Muscle of arm (tissue), 12 donors: ENCODE measurements around the gene COPB2. TPM values are rescaled to one million over a fixed set of nuclear protein-coding genes. Genes with fewer than 3 reads are reported as not detected.
"Not testable (repeated sequence)": the region's sequence is repeated elsewhere in the genome, so short reads cannot be mapped to it uniquely, and the experiment has no call there.

ENCODE experiments used
- DNase-seq: peaks from one replicate; pipeline ENCODE4 v3.0.0-alpha.2; 2013
- polyA plus RNA-seq, 12 donors: library from polyadenylated mRNA; unstranded; fragments of 120-200 nt; gene quantifications; one replicate each; pipeline ENCODE4 v1.2.1, GENCODE V29; 2013; ENCODE audit not compliant: insufficient read length in 12 of 12

Gene COPB2
- polyA plus RNA-seq, 12 donors, result 53.0 to 145 (median 109) TPM; not detected in 1

- DNase-seq, result no peak
Measured at GRCh38 chr3:139388077-139388476, 1.4 kb downstream of the COPB2 start.

- not testable (repeated sequence) for DNase-seq
Measured at GRCh38 chr3:139382291-139382690, 7.2 kb downstream of the COPB2 start.

DNA sequence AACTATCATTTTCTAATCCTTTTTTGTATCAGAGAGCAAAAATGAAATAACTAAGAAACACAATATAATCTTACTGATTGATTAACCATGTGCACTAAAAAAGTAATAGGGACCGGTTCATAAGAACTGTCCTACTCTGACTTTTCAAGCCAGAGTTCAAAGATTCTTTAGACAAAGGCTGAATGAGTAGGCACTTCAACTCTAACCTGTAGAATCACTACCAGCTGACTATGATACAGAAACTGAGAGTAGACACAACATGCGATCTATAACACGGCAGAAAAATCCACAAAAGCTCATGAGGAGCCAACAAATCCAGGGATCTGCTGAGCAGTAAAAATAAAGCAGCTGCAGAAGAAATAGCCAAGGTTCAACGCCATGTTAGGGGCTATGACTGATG lies 8.9 kb downstream of the COPB2 start:
- no peak for DNase-seq

DNA sequence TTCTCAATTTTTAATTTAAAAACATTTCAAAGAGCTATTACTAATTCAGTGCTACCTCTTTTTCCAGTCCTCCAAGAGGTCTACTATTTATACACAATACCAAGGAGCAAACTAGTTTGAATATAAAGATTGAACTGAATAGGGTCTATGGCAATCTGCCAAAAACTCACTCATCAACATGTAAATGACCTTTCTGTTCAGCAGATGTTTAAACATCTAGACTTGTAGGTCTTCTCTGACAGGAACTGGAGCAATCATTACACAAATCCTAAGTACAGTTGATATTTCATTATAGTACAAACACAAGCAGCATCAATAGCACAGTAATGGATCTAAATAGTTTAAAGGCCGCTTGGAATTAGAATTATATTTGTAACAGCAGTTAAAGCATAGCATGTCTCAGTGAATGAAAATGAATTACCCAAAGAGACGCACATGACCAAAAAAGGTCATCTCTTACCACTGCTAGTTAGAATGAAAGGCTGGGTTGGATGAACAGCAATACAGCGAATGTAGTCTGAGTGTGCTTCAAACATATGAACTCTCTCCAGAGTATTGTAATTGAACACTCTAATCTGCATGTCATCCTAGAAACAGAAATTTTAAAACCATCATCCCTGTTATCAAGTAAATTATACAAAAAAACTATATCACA lies 10.7 kb downstream of the COPB2 start:
- DNase-seq, result no peak

DNA sequence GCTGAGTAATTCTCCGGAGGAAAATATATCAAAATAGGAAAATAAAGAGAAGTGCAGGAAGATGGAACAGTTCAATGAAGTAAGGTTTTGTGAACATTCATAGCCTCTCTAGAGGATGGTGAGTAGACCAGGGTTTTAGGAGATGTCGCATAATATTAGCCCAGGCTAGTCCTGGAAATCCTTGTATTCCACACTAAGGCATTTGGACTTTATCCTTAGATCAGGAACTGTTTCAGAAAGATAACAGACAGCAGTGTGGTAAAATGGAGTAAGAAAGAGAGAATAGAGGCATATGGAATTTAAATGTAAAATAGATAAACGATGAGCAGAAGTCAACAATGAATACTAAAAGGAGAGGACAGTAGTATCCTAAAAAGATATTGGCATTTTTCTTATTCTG lies 12.1 kb downstream of the COPB2 start:
- no peak for DNase-seq

- no peak for DNase-seq
Measured at GRCh38 chr3:139374099-139374498, 15.3 kb downstream of the COPB2 start.

GRCh38 chr3:139364549-139364948 lies 24.9 kb downstream of the COPB2 start:
- DNase-seq, result no peak

- DNase-seq, result no peak
Measured at GRCh38 chr3:139361276-139361675, 28.2 kb downstream of the COPB2 start.

GRCh38 chr3:139358841-139359562 lies 30.4 kb downstream of the COPB2 start:
- DNase-seq, result no peak

DNA sequence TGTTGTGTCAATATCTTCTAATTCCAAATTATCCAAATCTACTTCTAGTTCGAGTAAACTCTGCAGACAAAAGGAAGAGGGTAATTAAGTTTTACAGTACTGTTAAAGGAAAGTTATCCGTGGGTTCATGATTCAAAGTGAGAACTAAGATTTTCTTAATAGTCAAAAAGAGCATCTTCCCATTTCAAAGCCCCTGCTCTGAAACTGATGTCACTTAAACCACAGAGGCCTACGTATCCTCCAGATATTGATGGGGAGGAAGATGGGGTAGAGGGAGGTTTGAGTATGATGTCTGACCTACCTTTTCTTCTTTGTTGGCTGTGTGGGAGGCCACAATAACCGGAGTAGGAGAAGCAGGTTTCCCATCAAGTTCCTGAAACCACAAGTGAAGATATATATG lies 31.5 kb downstream of the COPB2 start:
- DNase-seq, result no peak

DNA sequence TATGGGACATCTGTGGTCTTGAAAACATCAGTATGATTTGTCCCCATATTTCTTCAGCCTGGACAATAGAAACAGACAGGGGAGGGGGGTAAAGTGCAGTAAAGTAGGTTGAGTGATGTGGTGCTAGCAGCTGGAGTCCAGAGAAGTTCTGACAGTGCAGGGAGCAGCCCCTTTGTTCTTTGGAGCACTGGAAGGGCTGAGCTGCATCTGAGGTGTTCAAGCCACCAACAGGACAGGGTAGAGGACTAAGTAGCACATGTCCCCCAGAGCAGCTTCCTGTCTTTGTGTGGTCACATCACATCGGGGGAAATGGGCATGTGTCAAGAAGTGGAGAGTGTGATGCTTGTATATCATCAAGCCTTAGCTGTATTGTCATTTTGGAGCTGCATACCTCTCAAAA lies 33.6 kb downstream of the COPB2 start:
- DNase-seq, result no peak

GRCh38 chr3:139355476-139355875 lies 34.0 kb downstream of the COPB2 start:
- DNase-seq, result no peak

- no peak for DNase-seq
Measured at GRCh38 chr3:139354661-139355060, 34.8 kb downstream of the COPB2 start.

DNA sequence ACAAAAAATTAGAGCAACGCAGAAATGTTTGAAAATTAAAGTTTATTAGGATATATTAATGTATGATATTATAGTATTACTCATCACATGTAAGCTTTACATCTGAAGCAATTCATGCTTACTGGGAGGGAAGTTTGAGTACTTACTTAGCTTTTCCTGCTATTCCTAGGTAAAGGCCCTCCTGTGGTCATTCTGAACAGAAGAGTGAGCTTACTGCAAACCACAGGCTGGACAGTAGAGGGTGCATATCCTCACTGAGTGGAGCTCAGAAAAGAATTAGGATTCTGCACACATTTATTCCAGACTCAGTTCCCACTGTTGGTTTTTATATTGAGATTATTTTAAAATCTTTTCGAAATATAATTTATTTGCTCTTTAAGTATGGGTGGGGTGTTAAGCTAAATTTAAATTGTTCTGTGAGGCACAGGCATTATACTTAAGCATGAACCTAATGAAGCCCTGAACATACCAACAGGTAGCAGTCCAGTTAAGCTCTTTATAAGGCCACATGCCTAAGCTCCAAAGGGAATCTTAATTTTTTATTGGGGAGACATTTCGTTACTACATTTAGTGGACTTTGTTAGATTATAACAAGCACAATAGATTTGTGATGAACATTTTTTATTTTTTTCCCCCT lies 35.4 kb downstream of the COPB2 start:
- DNase-seq, result peak; percentile 29

GRCh38 chr3:139346771-139347170 lies 42.7 kb downstream of the COPB2 start:
- no peak for DNase-seq

DNA sequence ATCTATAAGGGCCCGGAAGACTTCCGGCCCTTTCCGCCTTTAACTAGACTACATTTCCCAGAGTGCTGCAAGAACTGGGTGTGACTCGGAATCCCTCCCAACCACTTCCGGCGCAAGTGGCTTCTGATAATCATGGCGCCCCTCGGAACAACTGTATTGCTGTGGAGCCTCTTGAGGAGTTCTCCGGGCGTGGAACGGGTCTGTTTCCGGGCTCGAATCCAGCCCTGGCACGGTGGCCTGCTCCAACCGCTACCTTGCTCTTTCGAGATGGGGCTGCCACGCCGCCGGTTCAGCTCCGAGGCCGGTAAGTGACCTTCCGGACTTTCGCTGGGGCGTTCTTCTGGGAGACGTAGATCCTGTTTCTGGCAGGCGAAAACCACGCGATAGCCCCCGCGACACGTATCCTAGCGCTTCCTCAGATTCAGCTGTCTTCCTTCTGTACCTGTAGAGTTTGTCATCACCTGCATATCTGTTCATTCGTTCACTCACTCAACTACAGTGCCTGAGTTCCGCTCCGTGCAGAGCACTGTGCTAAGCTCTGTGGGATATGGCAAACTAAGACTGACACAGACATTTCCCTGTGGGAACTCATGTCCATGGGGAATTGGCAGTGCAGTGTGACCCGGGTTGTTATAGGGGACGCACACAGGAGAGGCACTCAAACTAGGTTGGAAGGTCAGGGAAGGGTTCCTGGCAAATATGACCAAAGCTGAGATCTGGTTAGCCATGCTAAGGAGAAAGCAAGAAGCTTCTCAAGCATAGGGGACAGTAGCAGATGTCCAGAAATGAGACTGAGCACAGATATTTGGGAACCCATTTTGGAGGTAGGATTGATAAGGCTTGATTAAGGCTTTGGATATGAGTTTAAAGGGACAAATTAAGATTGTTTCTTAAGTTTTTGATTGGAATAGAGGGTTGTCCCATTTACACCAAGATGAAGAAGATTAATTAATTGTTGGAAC lies 45.3 kb downstream of the COPB2 start, which contains the start of gene MRPS22:
TSS of gene MRPS22 (plus strand) at position 126 of the 962 bp plus-strand sequence. CDS start at position 133, 7 bp downstream.
- peak; percentile 88 for DNase-seq

- DNase-seq, result no peak
Measured at GRCh38 chr3:139342054-139342453, 47.4 kb downstream of the COPB2 start.

DNA sequence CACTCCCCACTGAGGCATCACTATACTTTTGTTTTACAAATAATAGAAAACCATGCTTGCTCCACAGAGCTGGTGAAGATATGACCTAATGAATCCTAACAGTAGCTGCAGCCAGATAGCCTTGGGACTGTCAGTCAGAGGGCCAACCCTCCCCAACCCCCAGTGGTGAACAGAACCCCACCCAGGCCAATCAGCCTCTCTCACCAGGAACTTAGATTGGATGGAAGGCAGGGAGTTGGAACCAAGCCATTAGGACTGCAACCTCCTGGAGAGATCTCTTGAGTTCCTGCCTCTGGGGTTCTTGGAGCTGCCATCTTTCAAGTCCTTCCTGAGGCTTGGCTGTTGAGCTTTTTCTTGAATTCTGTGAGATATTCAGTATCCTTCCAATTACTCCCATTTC lies 48.7 kb downstream of the COPB2 start:
- no peak for DNase-seq

DNA sequence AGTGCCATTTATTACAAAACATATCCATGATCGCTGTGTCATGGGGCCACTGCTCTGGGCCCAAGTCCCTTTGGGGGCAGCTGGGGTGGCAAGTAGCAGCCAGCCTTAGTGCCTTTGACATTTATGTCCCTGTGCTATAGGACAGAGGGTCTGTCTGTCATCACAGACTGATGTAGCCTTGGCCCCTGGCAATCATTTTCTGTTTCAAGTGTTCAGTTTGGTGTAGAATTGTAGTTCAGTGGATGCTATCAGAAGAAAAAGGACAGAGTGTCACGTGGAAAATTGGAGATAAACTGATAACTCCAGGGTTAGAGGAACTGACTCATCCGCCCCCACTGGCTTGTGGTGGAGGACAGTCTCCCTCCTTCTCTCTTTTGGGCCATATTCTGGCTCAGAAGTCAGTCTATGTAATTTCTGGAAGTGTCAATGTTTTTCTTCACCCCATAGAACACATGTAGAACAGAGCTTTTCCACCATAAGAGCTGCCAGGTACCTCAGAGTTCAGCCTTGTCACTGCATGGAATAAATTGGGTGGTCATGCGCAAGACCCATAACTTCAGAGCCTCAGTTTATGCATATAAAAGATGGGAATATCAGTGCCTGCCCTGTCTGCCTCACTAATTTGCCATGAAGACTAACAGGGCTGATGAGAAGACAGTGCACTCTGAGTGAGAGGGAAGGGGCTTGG lies 50.1 kb downstream of the COPB2 start:
- DNase-seq, result no peak

DNA sequence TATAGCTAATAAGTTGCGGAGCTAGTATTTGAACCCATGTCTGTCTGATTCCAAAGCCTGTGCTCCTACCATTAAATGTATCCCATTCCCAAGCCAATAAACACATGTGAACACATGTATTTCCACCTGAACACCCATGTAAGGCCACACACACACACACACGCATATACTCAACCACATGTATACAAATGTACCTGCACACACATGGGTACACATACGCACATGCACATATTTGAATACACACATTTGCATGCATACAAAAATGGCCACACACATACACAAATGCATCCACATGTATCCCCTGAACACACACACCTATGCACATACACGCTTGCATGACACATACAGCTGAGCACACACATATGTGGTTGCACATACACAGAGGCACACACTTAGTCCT lies 51.0 kb downstream of the COPB2 start:
- no peak for DNase-seq

- not testable (repeated sequence) for DNase-seq
Measured at GRCh38 chr3:139334675-139335074, 54.8 kb downstream of the COPB2 start.
